ENCODE results near the gene HEBP2.

DNA sequence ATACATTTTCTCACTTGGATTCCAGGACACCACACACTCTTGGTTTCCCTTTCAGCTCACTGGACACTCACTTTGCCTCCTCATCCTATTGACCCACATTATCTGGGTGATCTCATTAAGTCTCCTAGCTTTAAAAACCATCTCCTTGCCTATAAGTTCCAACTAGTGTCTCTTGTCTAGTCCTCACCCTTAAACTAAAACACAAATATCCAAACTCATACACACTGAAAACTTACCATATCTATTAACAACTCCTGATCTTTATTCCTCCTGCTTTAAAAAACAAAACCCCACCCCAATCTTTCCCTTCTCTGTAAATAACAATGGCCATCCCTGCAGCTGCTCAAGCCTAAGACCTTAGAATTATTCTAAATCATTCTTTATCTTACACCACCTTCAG lies 29.8 kb upstream of the HEBP2 start:
- TF ChIP-seq RCOR1 (IDR thresholded peaks at IDR 0.05; ENCODE audit: insufficient replicate concordance, low read length) = no peak
- no peak for TF ChIP-seq FOS (IDR thresholded peaks at IDR 0.05; ENCODE audit: low read depth, low read length)
- TF ChIP-seq CTCF (conservative IDR thresholded peaks at IDR 0.05; ENCODE audit: low read depth, low read length) = no peak
- no peak for TF ChIP-seq NFE2L2 (IDR thresholded peaks at IDR 0.05; ENCODE audit: low read depth, low read length)
- no peak for TF ChIP-seq RFX5 (IDR thresholded peaks at IDR 0.05; ENCODE audit: low read depth, low read length)
- no peak for TF ChIP-seq RAD21 (IDR thresholded peaks at IDR 0.05; ENCODE audit: low read length)
- no peak for TF ChIP-seq POLR2A (IDR thresholded peaks at IDR 0.05; ENCODE audit: low read depth, low read length)
- no peak for TF ChIP-seq MXI1 (IDR thresholded peaks at IDR 0.05; ENCODE audit: borderline replicate concordance, low read depth, low read length)
- TF ChIP-seq USF2 (IDR thresholded peaks at IDR 0.05; ENCODE audit: low read depth, low read length) = no peak
- TF ChIP-seq SMC3 (IDR thresholded peaks at IDR 0.05; ENCODE audit: low read depth, low read length) = no peak
- no peak for TF ChIP-seq BHLHE40 (IDR thresholded peaks at IDR 0.05; ENCODE audit: low read depth, low read length)
- TF ChIP-seq ELK1 (IDR thresholded peaks at IDR 0.05; ENCODE audit: borderline replicate concordance, low read depth, low read length) = no peak
